Suppressor macrophage (primary cell): ENCODE data around the gene C4orf54.

Experiments used
- DNase-seq, 4 experiments: peaks; one replicate each; pipeline ENCODE4 v3.0.0-alpha.2; 2020 to 2022

The C4orf54 gene

GRCh38 chr4:99651811-99652485, 5.7 kb downstream of the C4orf54 start:
- no peak for DNase-seq

- DNase-seq: no peak
These were observed 6.4 kb downstream of the C4orf54 start for GRCh38 chr4:99651016-99651769.

DNA sequence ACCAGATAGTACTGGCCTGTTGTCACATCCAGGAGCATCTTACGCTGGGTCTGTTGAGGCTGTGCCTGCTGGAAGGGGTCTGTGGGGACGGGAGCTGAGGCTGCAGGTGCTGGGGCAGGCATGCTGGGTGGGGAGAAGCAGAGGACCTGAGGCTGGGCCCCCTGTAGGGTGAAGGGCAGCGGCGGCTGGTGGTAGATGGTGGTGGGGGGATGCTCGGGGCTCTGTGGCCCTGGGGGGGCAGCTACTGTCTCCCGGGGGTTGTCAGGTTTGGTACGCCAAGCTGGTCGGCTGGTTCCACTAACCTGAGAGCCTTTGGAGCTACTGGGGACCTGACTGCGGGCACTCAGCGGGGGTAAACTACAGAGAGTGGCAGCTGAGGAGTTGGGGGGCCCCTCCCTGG, 7.8 kb downstream of the C4orf54 start:
- no peak for DNase-seq

GRCh38 chr4:99649208-99649607, 8.4 kb downstream of the C4orf54 start:
- no peak for DNase-seq

DNA sequence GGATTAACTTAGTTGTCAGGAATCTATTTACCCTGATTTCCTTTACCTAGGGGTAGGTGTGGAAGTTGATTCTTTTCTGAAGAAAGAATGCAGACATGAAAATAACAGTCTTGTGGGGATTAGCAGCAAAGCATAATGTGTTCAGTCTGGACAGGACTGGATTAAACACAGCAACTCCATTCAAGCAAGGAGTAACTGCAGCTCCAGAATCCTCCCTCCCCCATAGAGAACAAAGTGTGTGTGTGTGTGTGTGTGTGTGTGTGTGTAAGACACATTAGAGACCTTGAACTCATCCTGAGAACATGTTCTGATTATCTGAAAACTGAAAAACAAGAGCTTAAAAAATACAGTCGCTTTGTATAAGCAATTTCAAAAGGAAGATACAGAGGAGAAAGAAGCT, 9.3 kb downstream of the C4orf54 start:
- no peak for DNase-seq

GRCh38 chr4:99647071-99647470, 10.6 kb downstream of the C4orf54 start:
- no peak for DNase-seq

GRCh38 chr4:99645638-99646037, 12.0 kb downstream of the C4orf54 start:
- DNase-seq: no peak

GRCh38 chr4:99645036-99645435, 12.6 kb downstream of the C4orf54 start:
- DNase-seq: no peak

GRCh38 chr4:99644453-99644852, 13.2 kb downstream of the C4orf54 start:
- DNase-seq: no peak

DNA sequence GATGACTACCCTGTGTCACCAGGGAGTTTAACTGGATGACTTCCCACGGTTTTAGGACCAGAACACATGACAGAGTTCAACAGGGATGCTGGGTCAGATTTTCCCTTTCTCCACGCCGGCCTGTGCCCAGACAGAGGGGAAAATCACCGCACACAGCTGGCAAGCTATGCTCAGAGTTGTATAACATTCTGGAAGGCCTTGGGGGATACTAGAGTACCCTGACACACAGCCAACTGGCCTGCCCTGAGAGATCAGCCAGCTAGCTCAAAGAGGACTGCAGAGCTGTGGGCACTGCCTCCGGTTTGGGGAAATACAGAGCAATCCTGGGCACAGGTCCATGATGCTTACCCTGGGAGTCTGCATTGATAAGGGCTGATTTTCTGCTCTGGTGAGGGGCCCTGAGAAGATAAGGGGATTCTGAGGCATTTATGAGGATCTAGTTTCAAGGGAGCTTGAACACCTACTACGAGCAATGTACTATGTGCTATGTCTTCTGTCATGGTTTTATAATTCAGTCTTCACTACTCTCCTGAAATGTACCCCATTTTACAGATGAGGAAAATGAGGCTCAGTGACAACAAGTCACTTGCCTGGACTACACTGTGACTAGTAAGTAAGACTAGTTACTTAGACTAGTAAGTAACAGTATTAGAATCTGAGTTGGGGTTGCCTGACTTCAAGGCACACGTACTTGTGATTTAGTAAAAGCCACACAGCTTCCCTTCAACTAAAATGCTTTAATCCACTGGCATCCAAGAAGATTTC, 14.7 kb downstream of the C4orf54 start:
- no peak for DNase-seq

- no peak for DNase-seq
These were observed 17.0 kb downstream of the C4orf54 start for GRCh38 chr4:99640676-99641075.

- no peak for DNase-seq
These were observed 20.5 kb downstream of the C4orf54 start for GRCh38 chr4:99637174-99637573.

DNA sequence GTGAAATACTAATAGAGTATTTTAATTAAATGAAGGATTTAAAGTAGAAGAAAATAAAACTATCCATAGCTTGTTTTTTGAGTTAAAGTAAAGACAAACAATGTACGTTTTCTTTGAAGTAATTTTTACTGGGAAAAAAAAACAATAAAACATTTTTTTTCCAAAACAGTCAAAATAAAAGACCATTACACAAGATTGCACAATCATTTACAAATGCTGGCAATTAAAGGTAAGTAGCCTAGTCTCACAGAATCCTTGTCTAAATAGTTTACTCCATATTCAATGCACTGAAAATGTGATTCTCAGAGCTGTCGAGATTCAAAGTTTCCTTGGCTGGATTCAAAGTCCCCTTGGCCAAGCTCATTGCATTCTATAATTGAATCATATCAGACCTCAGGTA, 21.2 kb downstream of the C4orf54 start:
- no peak for DNase-seq

- DNase-seq: no peak
These were observed 22.0 kb downstream of the C4orf54 start for GRCh38 chr4:99635601-99636000.

DNA sequence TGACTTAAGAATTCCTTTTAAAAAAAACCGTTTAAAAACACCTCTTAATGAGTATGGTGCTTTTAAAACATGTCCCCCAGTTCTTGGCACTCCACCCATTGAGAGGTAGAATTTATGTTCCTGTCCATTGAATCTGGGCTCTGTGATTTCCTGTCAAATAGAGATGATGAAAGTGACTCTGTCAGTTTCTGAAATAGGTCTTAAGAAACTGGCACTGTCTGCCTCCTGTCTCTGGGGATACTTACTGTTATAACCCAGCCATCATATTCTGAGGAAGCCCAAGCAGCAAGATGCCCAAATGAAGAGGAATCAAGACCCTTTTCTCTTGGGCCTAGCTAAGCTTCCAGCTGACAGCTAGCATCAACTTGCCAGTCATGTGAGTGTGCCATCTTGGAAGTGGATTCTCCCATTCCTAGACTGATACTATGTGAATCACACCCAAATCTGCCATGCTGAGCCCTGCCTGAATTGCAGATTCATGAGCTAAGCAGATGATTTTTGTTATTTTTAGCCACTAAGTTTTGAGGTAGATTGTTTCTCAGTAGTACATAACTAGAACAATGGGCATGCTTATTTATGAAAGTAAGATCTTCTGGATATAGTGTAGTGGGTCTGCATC, 22.8 kb downstream of the C4orf54 start:
- DNase-seq: no peak

- no peak for DNase-seq
These were observed 23.9 kb downstream of the C4orf54 start for GRCh38 chr4:99633772-99634171.

GRCh38 chr4:99630857-99631360, 26.7 kb downstream of the C4orf54 start:
- DNase-seq: no peak

GRCh38 chr4:99629962-99630554, 27.6 kb downstream of the C4orf54 start:
- DNase-seq: no peak

DNA sequence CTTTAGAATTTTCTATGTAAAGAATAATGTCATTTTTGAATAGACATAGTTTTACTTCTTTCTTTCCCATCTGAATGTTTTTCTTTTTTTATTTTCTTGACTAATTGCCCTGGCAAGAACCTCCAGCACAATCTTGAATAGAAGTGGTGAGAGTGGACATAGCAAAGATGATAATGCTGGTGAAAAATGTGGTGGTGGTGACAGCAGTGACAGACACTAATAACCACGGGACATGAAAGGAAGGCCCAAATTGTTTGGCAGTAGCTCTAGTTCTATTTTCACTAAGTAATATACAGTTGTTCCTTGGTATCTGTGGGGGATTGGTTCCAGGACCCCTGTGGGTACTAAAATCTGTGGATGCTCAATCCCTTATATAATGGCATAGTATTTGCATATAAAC, 29.6 kb downstream of the C4orf54 start:
- no peak for DNase-seq

- DNase-seq: no peak
These were observed 32.3 kb downstream of the C4orf54 start for GRCh38 chr4:99625369-99625768.

GRCh38 chr4:99624141-99624719, 33.4 kb downstream of the C4orf54 start:
- no peak for DNase-seq

DNA sequence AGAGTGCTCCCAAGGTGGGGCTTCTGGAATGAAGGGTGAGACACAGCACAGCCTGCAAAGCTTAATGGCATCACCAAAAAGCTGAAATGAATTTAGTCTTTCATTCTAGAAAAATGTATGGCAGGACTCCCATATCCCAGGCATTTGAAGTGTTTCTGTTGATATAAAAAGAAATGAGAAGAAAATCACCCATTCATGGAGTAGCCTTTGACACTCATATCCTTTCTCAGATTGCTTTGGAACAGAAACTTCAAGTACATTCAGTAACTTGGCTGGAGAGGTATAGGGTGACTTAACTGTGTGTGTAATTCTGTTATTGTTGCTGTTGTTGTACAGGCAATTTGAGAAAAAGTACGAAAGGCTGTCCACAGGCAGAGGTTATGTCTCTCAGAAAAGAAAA, 35.3 kb downstream of the C4orf54 start:
- DNase-seq: no peak
